ENCODE measurements around the gene ENDOV. TPM values are rescaled to one million over a fixed set of nuclear protein-coding genes. Genes with fewer than 3 reads are reported as not detected.

Gene ENDOV
- total RNA-seq, 1 experiment from 2014 or later = 15.0 TPM

DNA sequence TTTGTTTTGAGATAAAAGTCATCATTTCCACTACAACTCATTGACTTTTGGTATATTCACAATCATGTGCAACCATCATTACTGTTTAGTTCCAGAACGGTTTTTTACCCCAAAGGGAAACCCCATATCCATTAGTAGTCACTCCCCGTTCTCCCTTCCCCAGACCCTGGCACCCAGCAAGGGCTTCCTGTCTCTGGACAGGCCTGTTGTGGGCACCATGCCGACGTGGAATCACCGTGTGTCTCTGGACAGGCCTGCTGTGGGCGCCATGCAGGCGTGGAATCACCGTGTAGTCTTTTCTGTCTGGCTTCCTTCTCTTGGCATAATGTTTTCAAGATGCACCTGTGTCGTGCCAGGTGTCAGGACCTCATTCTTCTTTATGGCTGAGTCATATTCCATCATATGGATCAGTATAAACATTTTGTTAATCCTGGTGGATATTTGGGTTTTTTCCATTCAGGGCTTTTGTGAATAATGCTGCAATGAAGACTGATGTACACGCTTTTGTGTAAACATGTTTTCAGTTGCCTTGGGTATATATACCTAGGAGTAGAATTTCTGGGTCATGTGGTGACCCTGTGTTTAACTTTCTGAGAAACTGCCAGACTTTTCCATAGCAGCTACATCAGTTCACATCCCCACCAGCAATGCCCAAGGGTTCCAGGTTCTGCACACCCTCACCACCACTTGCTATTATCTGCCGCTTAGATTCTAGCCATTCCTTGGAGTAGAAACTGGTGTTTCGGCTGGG lies 19.1 kb downstream of the ENDOV start:
- no peak for DNase-seq (ENCODE audit: low read depth, low spot score)
- in situ Hi-C loops (cut with HindIII; ENCODE audit: low pct_unique_long_range_greater_than_20kb, low sequenced_read_pairs) = loop anchor here (25.0 kb wide), 2 partner anchors 103 to 203 kb away; partner anchors contain the start of gene RPTOR

DNA sequence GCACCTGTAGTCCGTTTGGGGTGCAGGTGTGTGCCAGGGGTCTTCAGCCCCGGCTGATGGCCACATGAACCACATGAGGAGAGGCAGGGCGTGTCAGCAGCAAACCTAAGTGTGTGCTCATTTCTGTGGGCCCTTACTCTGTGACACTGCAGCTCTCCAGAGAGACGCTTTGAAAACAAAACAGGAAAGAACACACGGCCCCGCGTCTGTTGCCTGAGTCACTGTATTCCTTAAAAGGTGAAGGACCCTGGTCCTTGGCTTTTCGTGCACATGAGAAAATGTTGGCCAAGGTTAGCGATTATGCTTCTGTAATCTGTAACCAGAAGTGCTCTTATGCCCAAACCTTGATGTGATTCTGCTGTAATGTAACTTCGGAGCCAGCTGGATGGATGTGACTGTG lies 22.6 kb downstream of the ENDOV start:
- no peak for DNase-seq (ENCODE audit: low read depth, low spot score)
- in situ Hi-C loops (cut with HindIII; ENCODE audit: low pct_unique_long_range_greater_than_20kb, low sequenced_read_pairs) = loop anchor here (25.0 kb wide), 2 partner anchors 100 to 200 kb away; partner anchors contain the start of gene RPTOR

GRCh38 chr17:80438806-80439205 lies 23.8 kb downstream of the ENDOV start:
- DNase-seq (ENCODE audit: low read depth, low spot score) = no peak
- in situ Hi-C loops (cut with HindIII; ENCODE audit: low pct_unique_long_range_greater_than_20kb, low sequenced_read_pairs) = loop anchor here (25.0 kb wide), 2 partner anchors 98 to 198 kb away; partner anchors contain the start of gene RPTOR

DNA sequence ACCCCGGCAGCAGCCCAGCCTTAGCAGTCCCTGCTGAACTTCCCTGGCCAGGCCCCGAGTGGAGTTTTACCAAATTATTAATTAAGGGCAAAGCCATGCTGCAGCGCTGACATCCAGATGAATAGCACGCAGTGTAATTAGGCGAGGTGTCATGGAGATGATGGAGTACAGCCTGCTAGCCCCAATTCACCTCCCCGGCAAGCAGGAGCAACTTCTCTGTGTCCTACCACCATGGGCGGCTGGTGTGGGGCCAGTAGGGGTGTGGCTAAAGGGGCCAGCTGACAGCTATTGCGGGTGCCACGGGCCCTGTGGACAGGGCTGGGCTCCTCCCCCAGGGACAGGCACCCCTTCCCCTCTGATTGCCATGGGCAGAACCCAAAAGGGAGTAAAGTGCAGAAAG lies 24.5 kb downstream of the ENDOV start:
- in situ Hi-C loops (cut with HindIII; ENCODE audit: low pct_unique_long_range_greater_than_20kb, low sequenced_read_pairs) = loop anchor here (25.0 kb wide), 2 partner anchors 98 to 198 kb away; partner anchors contain the start of gene RPTOR
- no peak for DNase-seq (ENCODE audit: low read depth, low spot score)

DNA sequence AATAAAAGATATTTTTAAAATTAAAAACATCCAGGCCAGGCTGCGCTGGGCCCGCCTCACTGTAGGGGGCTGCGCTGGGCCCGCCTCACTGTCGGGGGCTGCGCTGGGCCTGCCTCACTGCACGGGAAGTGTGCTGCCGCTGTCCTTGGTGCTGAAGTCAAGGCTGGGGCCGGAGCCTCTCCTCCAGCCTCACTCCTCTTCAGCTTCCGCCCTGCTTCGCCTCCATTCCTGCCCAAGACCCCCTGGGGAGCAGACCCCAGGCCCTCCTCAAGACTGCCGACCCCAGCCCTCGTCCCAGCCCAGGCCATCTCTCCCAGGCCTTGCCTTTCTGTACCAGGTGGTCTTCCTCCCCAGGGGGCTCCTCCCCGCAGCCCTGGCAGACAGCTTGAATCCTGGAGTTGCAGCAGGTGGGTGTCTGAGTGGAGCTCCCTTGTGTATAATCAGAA lies 26.2 kb downstream of the ENDOV start:
- in situ Hi-C loops (cut with HindIII; ENCODE audit: low pct_unique_long_range_greater_than_20kb, low sequenced_read_pairs) = loop anchor here (25.0 kb wide), 2 partner anchors 96 to 196 kb away; partner anchors contain the start of gene RPTOR
- DNase-seq (ENCODE audit: low read depth, low spot score) = peak; percentile 56

DNA sequence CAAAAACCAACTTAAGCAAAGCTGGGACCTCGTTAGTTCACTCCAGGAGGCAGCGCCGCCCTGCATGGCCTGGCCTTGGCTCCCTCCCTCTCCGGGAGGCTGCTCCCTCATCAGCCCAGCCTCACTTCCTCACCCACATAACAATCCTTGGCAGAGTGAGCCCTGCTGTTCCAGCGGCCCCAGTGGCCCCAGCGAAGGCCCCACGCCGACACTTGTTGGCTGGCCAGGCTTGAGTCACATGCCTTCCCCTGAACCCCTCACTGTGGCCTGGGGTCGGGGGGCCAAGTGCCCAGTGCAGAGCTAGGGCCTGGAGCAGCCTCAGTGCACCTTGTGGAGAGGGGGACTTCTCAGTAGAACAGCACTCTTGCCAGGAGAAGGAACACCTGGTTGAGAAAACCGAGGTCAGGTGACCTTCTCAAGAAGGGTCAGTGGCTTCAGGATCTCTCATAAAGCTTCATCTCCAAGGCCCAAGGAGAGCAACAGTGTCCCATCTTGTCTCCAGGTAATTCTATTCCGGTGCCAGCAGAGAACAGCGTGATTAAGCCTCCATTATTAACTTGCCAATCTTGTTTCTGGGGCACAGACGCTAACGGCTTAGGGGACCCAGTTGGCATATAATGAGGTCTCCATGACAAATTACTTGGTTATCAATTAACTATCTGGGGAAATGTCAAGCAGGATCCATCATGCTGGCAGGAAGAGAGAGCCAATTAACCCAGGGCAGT lies 26.8 kb downstream of the ENDOV start:
- in situ Hi-C loops (cut with HindIII; ENCODE audit: low pct_unique_long_range_greater_than_20kb, low sequenced_read_pairs) = loop anchor here (25.0 kb wide), 2 partner anchors 96 to 196 kb away; partner anchors contain the start of gene RPTOR
- no peak for DNase-seq (ENCODE audit: low read depth, low spot score)

DNA sequence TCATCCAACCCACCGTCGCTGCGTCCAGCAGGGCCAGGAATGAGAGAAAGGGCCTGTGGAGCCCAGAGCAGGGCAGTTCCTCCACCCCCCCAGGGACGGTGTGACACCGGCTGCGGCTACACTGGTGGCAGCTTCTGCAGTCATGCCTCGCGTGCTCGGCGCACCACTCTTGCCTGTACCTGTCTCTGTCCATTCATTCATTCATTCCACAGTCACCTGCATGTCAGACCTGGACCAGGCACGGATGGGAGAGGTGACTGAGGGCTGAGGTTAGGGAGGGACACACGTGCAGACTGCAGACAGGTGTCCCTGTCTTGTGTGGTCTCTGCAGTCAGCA lies 27.3 kb downstream of the ENDOV start:
- in situ Hi-C loops (cut with HindIII; ENCODE audit: low pct_unique_long_range_greater_than_20kb, low sequenced_read_pairs) = loop anchor here (25.0 kb wide), 2 partner anchors 95 to 195 kb away; partner anchors contain the start of gene RPTOR
- DNase-seq (ENCODE audit: low read depth, low spot score) = no peak

GRCh38 chr17:80442764-80443163 lies 27.8 kb downstream of the ENDOV start:
- DNase-seq (ENCODE audit: low read depth, low spot score) = no peak
- in situ Hi-C loops (cut with HindIII; ENCODE audit: low pct_unique_long_range_greater_than_20kb, low sequenced_read_pairs) = loop anchor here (25.0 kb wide), 2 partner anchors 95 to 195 kb away; partner anchors contain the start of gene RPTOR

DNA sequence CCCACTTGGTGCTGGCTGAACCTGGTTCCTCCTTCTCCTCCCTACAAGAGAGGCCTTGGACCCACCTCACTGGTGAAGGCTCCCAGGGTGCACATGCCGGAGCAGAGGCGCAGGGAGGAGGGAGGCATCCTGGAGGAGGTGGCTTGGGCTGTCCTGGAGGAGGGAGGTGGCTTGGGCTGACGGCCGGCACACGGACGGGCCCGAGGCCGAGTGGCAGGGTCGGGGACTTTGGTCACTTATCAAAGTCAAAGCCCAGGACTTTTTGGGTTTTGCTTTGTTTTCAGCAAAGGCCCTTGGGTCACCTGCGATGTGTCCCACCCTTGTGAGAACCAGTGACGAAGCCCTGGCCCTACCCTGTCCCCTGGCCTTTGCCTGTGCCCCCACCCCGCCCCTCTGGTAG lies 28.5 kb downstream of the ENDOV start:
- DNase-seq (ENCODE audit: low read depth, low spot score) = no peak
- in situ Hi-C loops (cut with HindIII; ENCODE audit: low pct_unique_long_range_greater_than_20kb, low sequenced_read_pairs) = loop anchor here (25.0 kb wide), 2 partner anchors 94 to 194 kb away; partner anchors contain the start of gene RPTOR

DNA sequence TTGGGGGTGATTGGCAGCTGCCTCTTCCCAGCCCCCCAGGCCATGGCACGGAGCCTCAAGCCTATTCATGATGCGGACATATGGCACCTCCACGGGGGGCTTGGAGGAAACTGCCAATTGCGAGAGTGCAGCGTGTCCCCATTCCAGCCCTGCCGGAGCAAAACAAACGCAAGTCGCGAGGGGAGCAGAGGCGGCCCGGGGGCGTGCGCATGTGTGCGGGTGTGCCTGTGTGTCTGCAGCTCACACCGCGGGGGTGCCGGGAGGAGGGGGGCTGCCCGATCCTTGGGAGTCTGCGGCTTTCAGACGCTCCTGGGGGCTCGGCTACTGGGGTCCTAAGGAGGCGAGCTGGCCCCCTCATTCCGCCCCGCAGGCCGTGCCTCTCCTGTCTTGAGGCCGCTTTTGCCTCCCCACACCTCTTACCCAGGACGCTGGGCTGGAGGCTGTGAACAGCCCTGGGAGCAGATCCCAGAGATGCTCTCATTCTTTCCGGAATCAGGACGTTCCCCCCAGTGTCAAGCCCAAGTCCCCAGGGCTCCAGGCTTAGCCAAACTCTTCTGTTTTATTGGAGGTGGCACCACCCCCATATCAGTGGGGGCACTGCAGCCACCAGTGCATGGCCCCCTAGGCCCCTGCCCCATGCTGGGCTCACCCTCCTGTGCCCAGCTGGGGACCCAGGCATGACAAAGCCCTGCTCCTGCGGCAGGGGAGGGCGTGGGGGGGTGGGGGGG lies 29.1 kb downstream of the ENDOV start:
- in situ Hi-C loops (cut with HindIII; ENCODE audit: low pct_unique_long_range_greater_than_20kb, low sequenced_read_pairs) = loop anchor here (25.0 kb wide), 2 partner anchors 93 to 193 kb away; partner anchors contain the start of gene RPTOR

DNA sequence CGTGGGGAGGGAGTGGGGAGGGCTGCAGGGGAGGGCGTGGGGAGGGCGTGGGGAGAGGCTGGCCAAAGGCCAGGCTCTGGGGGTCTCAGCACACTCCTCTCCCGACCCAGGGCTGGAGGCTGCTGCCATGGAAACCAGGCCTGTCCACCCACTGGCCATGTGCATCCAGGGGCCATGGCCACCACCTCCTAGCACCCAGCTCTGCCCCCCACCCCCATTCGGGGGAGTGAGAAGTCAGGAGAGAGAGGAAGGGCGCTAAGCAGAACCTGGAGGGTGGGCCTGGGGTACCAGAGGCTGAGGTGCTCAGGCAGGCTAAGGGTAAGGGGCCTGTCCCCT lies 29.6 kb downstream of the ENDOV start:
- no peak for DNase-seq (ENCODE audit: low read depth, low spot score)
- in situ Hi-C loops (cut with HindIII; ENCODE audit: low pct_unique_long_range_greater_than_20kb, low sequenced_read_pairs) = loop anchor here (25.0 kb wide), 2 partner anchors 93 to 193 kb away; partner anchors contain the start of gene RPTOR

More for the DNA sequence above, 29.1 kb downstream of the ENDOV start:
- DNase-seq (ENCODE audit: low read depth, low spot score) = no peak

DNA sequence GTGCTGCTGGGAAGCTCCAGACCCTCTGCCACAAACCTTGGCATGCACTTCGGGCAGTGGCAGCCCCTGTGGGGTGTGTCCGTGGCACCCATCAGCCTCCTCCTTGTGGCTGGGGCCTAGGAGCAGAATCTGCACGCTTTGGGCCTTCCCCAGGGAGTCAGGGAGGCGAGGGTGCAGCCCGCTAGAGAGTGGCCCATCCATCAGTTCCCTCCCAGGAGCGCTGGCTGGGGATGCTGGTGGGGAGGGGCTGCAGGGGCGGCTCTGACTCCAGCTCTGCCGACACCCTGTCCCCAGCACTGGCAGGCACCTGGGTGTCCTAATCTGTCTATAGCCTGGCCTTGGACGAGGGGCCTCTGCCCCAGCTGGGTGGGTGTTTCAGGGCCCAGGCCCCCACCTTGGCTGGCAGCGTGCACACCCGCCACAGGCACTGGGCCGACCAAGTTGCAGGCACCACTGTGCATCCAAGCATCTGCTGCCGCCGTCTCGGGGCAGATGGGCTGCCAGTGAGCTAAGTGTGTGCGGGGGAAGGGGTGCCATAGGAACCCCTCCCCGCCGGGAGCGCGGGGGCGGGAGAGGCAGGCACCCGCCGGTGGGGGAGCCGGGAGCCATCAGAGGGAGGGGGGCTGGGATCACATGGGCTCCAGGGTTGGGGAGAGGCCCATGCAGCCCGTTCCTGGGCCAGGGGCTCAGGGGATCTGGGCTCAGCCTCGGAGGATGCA lies 30.2 kb downstream of the ENDOV start:
- in situ Hi-C loops (cut with HindIII; ENCODE audit: low pct_unique_long_range_greater_than_20kb, low sequenced_read_pairs) = loop anchor here (25.0 kb wide), 2 partner anchors 92 to 192 kb away; partner anchors contain the start of gene RPTOR
- no peak for DNase-seq (ENCODE audit: low read depth, low spot score)

- in situ Hi-C loops (cut with HindIII; ENCODE audit: low pct_unique_long_range_greater_than_20kb, low sequenced_read_pairs) = loop anchor here (25.0 kb wide), 2 partner anchors 92 to 192 kb away; partner anchors contain the start of gene RPTOR
- no peak for DNase-seq (ENCODE audit: low read depth, low spot score)
These were observed 30.8 kb downstream of the ENDOV start for GRCh38 chr17:80445726-80446110.

GRCh38 chr17:80446645-80447405 lies 31.9 kb downstream of the ENDOV start:
- in situ Hi-C loops (cut with HindIII; ENCODE audit: low pct_unique_long_range_greater_than_20kb, low sequenced_read_pairs) = loop anchor here (25.0 kb wide), 2 partner anchors 90 to 190 kb away; partner anchors contain the start of gene RPTOR
- DNase-seq (ENCODE audit: low read depth, low spot score) = no peak

DNA sequence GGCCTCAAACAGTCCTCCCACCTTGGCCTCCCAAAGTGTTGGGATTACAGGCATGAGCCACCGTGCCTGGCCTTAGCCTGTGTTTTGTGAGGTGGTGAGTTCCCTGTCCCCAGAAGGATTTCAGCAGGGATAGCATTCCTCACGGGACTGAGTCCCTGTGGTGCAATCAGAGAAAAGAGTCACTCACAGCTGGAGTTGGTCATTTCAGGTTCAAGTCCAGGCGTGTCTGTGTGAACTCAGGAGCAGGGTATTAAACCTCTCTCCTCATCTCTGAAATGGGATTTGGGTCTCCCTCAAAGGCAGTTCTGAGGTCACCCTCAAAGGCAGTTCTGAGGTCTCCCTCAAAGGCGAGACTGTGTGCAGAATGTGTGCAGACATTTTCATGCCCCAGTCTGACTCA lies 32.8 kb downstream of the ENDOV start:
- in situ Hi-C loops (cut with HindIII; ENCODE audit: low pct_unique_long_range_greater_than_20kb, low sequenced_read_pairs) = loop anchor here (25.0 kb wide), 2 partner anchors 90 to 190 kb away; partner anchors contain the start of gene RPTOR
- no peak for DNase-seq (ENCODE audit: low read depth, low spot score)

Measured in SK-MEL-5 (cell line).